NCI-H1105 treated with DMSO at 0.1 percent for 48 hours (cell line): ENCODE results near the gene ANO7.

Source experiments
- DNase-seq: peaks from one replicate; lab custom pipeline; 2025; lab: John Stamatoyannopoulos, UW

Gene ANO7

DNA sequence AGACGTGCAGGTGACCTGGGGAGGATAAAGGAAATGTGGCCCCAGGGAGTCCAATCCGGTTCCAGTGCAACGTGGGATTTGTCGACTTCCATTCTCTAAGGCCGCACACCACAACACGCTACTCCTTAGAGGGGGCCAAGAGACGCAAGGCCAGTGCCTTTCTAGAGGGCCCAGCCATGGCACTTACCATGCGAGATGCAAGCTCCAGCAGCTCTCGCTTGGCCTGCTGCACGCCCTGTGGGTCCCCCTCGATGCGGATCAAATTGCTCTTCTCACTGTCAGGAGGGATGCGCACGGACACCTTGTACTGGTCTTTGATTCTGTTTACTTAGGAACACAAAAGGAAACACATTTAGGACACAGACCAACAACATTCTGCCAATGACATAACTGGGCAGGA lies 61.2 kb downstream of the ANO7 start:
- no peak for DNase-seq

DNA sequence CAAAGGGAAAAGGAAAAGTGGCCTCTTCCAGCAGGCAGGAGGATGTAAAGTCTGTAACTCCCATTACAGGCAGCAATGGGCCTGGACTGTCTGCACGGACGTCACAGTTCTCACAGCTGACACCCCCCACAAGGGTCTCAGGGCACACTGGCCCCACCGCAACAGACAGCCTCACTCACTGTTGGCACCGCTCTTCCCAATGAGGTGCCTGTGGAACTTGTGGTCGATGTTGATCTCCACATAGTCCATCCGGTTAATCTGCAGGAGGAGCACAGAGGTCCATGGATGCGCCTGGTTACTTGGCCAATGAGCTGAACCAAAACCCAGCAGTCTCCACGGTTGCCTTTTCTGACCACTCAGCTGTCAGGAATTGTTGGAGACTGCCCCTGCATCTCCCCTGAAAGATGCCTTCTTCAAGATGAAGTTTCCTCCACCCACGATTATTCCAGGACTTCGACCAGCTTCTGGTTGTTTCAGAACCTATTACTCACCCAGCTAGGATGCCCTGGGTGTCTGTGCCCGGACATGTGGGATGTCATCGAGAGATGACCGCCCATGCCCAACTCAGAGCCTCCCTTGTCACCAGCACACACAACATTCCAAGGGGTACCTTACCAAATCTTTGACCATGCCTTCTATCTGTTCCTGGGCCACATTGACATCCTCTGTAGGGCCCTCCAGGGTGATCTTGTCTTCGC lies 64.5 kb downstream of the ANO7 start:
- DNase-seq = no peak

DNA sequence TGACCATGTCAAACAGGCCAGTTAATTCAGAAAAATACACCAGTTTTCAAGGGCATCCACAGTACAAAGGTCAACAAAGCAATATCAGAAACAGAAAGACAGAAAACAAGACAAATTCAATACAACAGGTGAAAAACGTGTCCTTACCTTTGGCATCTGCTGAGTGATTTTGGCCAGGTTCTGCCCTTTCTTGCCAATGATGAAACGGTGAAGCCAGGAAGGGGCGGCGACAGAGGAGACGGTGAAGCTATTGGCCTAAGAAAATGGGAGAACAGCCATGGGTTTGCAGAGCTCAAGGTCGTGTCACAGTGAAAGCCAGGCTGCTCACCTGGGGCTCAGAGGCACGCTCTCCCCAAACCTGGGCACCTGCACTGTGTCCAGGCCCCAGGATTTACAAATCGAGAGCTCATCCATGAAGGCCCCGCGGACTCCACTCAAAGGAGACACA lies 66.5 kb downstream of the ANO7 start:
- no peak for DNase-seq

- DNase-seq = no peak
Measured at GRCh38 chr2:241255542-241256167, 67.2 kb downstream of the ANO7 start.

DNA sequence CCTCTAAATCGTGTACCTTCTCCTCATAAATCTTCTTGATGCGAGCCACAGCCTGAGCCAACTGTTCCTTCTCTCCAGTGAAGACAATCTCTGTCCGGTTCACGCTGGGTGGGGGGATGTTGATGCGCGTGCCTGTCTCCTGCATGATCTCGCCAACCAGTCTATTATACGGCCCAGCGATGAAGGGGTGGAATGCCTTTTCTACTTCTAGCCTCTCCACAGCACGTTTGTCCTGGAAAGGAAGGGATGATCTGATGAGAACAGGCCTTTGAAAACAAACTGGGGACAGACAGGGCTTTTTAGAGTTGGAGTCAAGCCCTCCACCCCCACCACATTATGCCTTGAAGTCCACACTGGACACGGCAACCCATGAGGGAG lies 67.7 kb downstream of the ANO7 start:
- DNase-seq = no peak

GRCh38 chr2:241257419-241258032 lies 69.0 kb downstream of the ANO7 start:
- DNase-seq = no peak

- DNase-seq = no peak
Measured at GRCh38 chr2:241258505-241259280, 70.2 kb downstream of the ANO7 start.

DNA sequence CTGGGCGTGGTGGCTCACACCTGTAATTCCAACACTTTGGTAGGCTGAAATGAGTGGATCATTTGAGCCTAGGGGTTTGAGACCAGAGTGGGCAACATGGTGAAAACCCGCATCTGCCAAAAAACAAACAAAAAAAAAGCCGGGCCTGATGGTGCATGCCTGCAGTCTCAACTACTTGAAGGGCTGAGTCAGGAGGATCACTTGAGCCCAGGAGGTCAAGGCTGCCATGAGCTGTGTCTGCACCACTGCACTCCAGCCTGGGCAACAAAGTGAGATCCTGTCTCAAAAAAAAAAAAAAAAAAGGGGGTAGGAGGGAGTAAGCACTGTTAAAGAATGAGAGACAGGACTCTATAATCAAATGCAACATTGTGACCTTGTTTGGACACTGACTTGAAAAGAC lies 72.4 kb downstream of the ANO7 start:
- DNase-seq = no peak

DNA sequence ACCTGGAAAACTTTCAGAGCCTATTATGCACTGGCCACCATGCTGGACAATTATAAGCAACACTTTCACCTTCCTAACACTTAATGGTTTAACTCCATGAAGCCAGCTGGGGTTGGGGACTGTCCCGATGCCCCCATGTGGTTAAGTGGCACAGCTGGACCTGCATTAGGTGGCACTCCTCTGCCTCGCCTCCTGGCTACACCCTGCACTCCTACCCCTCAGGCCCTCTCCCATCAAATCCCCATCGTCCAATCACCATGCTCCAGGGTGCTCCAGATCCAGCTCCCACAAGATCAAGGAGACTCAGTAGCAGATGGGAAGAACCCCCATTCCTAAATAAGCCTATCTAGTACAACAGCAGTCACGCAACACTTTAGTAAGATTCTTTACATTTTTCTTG lies 73.2 kb downstream of the ANO7 start:
- no peak for DNase-seq

- no peak for DNase-seq
Measured at GRCh38 chr2:241263061-241263460, 74.6 kb downstream of the ANO7 start.

GRCh38 chr2:241265506-241265905 lies 77.0 kb downstream of the ANO7 start:
- no peak for DNase-seq

- no peak for DNase-seq
Measured at GRCh38 chr2:241267249-241268067, 79.0 kb downstream of the ANO7 start.

- no peak for DNase-seq
Measured at GRCh38 chr2:241268306-241268705, 79.8 kb downstream of the ANO7 start.

- no peak for DNase-seq
Measured at GRCh38 chr2:241268716-241269445, 80.4 kb downstream of the ANO7 start.

DNA sequence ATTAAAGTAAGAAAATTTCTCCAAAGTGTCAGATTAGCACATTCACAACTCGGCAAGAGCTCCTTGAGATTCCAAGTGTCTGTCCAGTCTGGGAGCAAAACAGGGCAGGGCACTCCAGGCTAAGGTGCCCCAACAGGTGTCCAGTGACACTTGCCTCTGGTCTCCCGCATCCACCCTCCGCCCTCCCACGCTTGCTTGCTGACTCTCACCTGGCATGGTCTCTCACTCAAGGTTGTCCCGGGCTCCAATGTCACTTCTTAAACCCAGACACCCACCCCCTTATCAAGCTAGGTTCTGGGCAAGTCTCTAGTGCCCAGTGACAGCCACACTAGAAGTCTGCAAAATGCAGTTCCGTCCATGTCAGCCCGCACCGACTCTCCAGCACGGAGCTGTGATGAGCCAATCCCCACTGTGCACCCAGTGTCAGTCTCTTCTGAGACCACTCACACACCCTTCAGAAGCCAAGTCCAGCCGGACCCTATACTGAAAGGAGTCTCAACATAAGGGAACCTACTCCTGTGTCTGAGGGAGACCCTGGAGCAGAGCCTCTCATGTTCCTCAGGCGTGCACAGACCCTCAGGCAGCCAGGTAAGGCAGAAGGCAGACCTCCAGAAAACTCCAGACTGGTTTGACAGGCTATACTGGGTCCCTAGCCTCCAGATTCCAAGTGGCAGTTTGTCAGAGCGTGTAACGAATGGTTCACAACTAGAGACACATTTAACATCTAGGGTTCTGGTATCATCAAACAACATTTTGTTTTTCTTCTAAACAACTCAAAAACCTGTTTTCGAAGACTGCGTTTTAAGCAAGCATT lies 81.4 kb downstream of the ANO7 start:
- DNase-seq = no peak

GRCh38 chr2:241270531-241270930 lies 82.1 kb downstream of the ANO7 start:
- DNase-seq = no peak

- no peak for DNase-seq
Measured at GRCh38 chr2:241271706-241272302, 83.3 kb downstream of the ANO7 start.

- DNase-seq = no peak
Measured at GRCh38 chr2:241272303-241273209, 84.1 kb downstream of the ANO7 start.
